Activated T-cell treated with anti-CD3 and anti-CD28 coated beads, Interleukin-2, amount 50 U/mL, for 1 hour (primary cell): ENCODE measurements around the gene POLR3H.

Experiments
- DNase-seq: peaks from one replicate; pipeline ENCODE4 v3.0.0-alpha.2; 2020

The POLR3H gene

DNA sequence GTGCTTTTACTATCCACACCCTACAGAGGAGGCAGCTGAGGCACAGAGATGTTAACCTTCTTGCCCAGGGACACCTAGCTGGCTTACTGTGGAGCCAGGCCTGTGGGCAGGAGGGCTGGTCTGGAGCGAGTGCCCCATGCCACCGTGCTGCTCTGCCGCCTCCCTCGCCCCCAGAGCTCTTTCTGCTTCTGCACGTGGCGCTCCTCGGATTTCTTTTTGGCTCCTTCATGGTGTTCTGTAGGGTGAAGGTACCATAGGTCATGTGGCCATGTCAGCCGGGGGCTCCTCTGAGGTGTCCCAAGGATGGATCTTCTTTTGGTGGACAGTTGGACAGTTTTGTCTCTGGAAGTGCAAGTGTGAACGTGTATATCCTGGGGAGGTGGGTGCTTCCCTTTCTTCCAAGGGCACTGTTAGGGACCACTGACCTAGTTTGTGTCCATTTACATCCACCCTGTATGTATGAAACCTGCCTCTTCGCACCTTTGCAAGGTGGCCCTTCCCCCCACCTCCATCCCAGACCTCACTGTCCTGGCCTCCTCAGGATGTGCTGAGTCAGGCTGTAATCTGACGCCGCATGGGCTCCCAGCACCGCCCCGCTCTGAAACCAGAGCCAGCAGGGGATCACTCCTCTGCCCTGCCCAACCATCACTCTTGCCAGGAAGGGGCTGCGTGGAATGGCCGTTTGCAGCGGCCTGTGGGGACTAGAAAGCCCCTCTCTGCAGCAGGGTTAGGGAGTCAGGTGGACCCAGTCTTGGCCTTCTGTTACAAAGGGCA, 31.7 kb downstream of the POLR3H start:
- DNase-seq, result no peak

DNA sequence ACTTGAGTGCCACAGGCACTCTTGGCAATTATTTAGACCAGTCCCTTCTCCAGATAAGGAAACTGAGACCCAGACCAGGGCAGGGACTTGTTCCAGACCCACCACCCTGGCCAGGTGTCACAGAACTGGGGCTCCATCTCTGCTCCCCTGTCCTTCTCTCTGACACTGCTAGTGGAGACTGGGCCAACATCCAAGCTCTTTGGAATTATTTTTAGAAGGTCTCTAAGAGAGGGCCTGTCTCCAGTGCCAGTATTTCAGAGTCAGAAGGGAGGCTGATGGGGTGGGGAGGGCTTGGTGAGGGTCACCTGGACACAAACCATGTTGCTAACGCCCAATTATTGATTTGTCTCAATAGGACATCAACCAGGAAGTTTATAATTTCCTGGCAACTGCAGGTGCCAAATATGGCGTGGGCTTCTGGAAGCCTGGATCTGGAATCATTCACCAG, 32.7 kb downstream of the POLR3H start:
- DNase-seq, result no peak

DNA sequence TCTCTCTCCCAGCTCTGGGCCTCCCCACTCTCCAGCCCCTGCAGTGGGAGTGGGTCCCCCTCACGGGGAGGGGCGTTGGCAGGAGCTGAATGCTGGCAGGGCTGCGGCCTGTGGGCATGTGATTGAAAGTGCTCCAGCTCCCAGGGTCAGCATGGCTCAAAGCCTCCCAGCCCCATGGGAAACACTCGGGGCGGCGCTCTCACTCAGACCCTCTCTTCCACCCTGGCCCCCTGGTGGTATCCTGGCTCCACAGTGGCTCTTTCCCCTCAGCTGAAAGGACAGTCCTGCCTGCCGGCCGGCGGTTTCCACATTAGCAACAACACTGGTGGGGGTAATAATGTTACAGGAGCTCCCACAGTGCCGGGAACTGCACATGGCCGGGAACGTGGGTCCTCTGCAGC, 35.5 kb downstream of the POLR3H start:
- no peak for DNase-seq

DNA sequence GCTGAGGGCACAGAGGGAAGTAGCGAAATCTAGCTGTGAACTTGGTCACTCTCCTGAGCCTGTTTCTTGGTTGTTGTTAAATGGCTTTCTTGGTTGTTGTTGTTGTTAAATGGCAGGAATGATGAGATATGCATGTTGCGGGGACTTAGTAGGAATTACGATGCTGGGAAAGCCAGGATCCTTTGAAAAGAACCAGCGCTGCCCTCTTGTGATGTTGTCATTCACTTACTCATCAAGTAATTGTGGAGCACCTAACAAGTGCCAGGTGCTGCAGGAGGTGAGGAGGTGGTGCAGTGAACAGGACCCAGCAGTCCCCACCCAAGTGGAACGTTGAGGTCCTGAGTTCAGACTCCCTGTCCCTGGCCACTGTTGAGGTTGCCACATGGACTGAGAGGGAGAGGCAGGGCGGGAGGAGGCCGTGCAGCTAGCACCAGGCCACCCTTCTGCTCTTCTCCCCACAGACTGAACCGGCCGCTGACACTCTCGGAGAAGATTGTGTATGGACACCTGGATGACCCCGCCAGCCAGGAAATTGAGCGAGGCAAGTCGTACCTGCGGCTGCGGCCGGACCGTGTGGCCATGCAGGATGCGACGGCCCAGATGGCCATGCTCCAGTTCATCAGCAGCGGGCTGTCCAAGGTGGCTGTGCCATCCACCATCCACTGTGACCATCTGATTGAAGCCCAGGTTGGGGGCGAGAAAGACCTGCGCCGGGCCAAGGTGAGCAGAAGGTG, 36.8 kb downstream of the POLR3H start:
- no peak for DNase-seq

DNA sequence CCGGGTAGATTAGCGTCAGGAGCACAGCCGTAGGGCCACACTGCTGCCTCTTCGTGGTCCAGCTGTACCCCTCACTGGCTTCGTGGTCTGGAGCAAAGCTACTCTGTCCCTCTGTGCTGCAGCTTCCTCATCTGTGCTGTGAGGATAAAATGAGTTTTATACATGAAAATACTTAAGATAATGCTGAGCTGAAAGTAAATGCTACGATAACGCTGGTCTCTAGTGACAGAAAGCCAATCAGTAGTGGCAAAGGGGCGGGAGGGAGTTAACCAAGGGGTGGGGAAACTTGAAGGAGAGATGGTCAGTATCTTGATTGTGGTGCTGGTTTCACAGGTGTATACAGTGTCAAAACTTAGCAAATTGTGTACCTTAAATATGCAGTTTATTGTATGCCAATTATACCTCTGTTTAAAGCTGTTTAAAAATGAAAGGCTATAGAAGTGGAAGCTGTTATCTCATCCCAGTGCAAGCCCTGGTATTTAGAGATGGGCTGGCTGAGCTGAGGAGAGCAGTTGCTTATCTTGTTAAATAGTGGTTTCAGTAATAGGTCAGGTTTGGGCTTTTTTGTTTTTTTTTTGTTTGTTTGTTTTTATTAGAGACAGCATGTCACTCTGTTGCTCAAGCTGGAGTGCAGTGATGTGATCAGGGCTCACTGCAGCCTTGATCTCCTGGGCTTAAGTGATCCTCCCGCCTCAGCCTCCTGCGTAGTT, 38.6 kb downstream of the POLR3H start:
- no peak for DNase-seq

DNA sequence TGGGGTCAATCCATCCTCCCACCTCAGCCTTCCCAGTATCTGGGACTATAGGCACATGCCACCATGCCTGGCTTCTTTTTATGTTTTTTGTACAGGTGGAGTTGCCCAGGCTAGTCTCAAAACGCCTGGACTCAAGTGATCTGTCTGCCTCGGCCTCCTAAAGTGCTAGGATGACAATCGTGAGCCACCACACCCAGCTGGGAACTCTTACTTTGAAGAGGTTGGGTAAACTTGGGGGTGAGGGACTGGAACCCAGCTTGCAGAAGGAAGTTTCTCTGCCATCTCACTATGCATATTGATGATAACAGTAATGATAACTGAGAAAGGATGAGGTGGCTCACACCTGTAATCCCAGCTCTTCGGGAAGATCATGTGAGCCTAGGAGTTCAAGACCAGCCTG, 39.5 kb downstream of the POLR3H start:
- DNase-seq, result no peak

DNA sequence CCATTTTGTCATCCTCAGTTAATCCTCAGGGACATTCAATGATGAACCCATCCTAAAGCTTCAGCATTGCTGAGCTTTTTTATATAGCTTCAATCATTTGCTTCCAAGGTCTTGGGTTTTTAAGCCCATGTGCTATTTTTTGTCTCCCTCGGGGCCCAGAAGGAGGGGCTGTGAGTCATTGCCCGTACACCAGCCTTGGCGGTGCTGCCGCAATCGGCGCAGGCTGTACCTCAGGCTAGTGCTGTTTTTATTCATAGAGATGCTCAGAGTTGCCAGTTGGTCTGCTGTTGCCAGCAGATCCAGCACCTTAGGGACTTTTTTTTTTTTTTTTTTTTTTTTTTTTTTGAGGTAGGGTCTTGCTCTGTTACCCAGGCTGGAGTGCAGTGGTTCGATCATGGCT, 39.9 kb downstream of the POLR3H start:
- no peak for DNase-seq

DNA sequence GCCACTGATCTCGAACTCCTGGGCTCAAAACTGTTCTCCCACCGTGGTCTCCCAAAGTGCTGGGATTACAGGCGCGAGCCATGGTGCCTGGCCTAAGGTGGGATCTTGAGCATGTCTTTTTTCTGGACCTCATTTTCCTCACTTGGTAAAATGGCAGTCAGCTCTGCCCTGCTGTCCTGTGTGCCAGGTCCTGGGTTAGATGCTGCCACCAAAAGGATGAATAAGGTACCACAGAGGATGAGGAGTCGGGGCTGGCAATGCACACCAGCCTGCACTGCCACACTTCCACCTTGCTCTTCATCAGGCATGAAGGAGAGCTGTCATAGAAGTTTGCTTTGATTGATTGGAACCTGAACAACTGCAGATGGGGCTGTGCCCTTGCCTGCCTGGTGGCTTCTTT, 43.1 kb downstream of the POLR3H start:
- no peak for DNase-seq

DNA sequence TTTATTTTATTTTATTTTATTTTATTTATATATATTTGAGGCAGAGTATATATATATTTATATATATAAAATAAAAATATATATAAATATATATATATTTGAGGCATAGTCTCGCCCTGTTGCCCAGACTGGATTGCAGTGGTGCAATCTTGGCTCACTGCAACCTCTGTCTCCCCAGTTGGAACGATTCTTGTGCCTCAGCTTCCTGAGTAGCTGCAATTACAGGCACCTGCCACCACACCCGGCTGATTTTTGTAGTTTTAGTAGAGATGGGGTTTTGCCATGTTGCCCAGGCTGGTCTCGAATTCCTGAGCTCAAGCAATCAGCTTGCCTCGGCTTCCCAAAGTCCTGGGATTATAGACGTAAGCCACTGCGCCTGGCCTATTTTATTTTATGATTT, 44.0 kb downstream of the POLR3H start:
- DNase-seq, result no peak

DNA sequence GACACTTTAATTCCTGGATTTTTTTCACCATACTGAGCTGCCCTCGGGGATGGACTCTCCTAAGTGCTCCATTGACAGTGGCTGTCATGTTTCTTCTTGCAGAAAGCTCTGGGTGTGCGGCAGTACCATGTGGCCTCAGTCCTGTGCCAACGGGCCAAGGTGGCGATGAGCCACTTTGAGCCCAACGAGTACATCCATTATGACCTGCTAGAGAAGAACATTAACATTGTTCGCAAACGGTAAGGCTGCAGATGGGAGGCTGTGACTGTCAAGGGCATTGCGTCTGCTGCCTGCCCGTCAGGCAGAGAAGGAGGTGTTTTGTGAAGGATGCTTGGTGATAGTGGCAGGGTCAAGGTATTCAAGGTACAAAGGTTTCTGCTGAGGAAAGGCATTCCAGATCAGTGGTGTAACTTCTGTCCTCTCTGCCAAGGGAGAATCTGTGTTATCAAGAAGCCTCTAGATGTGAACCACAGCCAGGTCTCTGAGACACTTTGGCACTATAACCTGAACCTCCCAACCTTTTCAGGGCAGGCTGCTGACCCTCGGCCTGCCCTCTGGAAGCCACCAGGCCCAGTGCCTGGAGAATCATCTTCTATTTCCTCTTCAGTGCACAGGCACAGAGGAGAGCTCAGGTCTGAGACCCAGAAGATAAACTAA, 44.5 kb downstream of the POLR3H start:
- no peak for DNase-seq

DNA sequence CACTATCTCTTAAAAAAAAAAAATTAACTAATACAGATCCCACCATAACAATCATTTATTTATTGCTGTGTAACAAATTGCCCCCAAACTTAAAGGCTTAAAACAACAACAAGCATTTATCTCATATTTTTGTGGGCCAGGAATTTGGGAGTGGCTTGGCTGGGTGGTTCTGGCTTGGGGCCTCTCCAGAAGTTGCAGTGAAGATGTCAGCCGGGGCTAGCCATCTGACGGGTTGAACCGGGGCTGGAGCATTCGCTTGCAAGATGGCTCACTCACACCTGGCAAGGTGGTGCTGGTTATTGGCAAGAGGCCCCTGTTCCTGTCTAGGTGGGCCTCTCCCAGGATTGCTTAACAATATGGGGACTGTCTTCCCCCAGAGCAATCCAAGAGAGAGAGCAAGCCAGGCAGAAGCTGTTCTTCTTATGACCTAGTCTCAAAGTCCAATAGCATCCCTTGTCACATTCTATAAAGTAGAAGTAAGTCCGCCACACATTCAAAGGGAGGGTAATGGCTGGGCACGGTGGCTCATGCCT, 45.9 kb downstream of the POLR3H start:
- no peak for DNase-seq

DNA sequence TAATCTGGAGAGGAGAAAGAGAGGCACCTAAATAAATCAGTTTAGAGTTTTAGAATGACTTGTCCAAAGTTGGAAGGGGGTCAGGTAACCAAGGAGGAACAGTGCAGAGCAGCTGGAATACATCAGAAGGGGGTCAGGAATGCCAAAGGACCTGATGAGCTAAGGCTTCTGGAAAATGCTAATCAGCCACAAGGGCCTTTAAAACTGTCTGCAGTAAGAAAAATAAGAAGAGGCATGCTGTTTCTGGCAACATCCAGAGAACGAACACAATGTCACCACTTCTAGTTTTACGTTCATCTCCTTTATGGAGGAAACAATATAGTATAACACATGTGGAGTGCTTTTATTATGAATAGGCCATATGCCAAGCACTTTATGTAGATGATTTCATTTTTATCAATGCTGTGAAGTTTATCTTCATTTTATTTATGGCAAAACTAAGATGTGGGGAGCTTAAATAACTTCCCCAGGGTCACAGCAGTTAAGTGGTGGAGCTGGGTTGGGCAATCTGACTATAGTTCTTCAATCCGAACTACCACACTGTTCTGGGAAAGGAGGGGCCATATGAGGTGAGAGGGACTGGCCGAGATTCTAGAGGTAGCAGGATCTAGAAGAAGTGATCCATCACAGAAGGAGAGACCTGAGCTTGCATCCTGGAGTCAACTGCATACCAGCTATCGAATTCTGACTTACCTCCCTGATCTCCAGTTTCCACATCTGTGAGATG, 52.7 kb downstream of the POLR3H start:
- DNase-seq, result no peak

DNA sequence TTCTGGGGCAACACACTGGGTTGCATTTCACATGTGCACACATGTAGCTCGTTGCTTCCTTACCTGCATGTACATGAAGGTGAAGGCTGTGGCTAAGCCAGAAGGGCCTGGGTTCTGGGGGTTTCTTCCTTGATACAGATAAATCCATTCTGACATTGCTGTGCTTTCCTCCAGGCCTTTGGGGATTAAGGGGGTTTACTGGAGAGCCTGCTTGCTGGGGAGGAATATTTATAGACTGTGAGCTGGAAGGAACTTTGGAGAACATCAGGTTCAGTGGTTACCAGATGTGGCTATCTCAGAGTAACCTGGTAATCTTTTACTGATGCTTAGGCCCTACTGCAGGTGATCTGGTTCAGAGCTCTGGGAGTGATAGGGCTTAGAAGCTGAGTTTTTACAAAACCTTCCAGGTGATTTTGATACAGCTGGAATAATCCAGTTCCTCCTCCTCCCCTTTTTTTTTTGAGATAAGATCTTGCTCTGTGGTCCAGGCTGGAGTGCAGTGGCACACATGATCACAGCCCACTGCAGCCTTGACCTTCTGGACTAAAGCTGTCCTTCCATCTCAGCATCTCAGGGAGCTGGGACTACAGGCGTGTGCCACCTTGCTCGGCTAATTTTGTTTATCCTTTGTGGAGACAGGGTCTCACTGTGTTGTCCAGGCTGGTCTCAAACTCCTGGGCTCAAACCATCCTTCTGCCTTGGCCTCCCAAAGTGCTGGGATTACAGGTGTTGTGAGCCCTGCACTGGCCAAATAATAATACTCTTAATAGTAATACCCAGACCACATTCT, 55.5 kb downstream of the POLR3H start:
- DNase-seq, result no peak

DNA sequence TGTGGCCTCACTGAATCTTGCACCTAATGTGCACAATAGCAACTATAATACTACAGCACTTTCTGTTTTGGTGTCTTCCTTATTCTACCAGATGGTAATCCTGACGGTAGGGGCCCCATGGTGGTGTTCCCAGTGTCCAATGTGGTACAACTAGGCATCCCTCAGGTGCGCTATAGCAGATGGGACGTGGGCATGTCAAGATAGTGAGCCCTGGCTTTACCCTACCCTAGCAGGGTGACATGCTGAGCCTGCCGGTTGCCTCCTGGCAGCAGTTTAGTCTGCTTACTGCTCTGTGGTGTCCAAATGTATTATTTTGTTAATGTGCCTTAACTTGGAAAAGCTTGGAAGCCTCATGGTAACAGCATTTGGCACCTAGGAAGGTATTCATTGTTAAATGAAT, 56.2 kb downstream of the POLR3H start:
- DNase-seq, result no peak

DNA sequence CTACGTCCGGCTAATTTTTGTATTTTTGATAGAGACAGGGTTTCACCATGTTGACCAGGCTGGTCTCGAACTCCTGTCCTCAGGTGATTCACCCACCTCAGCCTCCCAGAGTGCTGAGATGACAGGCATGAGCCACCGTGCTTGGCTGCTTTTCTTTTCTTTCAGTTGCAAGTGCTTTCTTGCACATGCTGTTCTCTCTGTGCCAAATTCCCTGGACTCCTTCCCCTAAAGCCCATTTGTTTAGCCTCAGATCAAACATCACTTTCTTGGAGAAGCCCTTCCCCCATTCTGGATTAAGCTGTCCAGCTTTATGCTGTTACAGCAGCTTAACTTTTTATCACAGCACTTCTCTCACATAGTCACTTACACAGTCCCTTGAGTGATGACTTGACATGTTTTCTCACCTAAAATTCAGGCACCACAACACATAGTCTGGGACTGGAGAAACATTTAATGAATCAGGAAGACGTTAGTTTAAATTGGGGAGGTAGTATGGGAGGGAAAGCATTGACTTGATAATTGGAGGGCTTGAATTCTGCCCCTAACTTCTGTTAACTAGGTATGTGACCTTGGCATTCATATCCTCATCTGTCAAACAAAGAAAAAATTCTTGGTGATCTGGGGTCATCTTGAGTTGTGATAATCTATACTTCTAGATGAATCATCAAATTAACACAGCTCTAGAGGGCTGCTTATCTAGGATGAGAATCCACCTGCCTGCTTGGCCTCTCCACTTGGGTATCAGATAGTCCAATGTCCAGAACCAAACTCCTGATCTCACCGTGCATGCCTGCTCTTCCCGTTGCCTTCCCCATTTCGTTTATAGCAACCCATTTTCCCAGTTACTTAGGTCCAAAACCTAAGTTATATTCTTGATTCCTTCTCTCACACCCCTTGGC, 57.0 kb downstream of the POLR3H start:
- no peak for DNase-seq

DNA sequence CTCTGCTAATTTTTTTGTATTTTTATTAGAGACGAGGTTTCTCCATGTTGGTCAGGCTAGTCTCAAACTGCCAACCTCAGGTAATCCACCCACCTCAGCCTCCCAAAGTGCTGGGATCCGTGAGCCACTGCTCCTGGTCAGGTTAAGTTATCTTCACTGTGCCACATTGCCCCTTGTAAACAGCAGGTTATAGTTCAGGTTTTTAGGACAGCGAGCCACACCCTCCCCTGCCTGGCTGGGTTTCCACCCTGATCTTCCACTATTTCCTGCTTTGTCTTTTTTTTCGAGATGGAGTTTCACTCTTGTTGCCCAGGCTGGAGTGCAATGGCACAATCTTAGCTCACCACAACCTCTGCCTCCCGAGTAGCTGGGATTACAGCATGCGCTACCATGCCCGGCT, 59.2 kb downstream of the POLR3H start:
- DNase-seq, result no peak

DNA sequence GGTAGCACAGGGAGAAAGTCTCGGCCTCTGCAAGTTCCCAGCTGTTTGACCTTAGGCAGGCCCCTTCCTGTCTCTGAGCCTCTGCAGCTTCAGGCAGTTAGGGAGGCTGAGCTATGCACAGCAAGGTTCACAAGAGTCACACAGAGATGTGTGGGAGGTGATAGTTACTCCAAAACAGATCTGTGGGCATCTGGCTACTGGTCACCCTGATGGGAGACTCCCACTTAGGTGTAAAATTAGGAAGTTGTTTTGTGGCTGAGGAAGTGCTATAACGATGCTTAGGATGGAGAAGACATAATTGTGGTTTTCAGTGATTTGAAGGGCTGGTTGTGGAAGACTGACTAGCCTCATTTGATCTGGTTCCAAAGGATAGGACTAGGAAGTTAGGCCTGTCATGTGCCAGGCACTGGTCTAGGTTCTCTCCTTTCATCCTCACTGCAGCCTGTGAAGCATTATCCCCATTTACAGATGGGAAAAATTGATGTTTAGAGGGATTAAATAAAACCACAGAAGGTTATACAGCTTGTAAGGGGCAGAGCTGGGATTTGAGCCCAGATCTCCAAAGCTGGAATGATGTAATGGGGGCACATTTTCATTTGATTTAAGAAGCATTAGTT, 61.8 kb downstream of the POLR3H start:
- no peak for DNase-seq

DNA sequence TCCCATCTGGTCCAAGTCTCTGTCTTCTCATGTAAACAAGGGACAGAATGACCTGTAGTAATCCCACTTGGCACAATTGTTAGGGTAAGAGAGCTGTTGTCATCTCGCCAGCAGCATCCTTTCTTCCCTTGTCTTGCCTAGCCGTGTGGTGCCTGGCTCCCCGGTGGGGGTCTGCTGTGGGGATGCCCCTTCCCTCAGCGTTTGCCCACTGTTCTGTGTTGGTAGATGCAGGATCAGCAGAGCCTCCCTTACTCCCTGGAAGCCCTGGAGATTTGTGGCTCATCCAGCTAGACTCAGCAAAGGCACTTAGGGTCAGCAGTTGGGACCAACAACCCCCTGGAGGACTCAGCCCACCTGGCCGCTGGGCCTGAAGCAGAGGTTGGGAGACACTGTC, 62.3 kb downstream of the POLR3H start:
- DNase-seq, result no peak

DNA sequence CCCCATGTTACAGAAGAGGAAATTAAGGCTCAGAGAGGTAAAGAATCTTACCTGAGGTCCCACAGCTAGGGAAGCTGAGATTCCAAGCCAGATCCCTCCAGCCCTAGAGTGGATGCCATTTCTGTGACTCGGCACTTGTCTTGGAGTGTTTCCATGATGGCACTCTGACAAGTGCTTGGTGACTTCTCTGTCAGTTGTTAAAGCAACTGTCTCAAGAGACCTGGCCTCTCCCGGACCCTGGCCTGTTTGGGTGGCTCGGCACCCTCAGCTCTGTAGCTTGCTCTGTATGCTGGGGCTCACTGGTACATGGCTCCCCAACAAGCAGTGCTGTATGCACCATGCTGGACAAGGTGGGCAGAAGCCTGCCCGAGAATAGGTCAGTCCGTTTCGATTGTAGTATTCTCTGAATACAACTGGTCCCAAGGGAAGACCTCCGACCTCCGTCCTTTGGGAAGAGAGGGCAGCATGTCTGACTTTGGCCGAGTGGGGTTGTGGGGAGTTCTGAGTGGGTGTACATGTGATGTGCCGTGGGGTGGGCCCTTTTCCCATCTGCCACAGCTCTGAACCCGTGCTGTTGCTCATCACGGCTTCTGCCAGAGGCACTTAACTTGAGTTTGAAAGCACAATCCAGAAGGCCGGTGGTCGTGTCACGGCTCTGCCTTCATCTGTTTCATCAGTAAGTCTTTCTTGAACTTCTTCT, 63.0 kb downstream of the POLR3H start:
- DNase-seq, result no peak

DNA sequence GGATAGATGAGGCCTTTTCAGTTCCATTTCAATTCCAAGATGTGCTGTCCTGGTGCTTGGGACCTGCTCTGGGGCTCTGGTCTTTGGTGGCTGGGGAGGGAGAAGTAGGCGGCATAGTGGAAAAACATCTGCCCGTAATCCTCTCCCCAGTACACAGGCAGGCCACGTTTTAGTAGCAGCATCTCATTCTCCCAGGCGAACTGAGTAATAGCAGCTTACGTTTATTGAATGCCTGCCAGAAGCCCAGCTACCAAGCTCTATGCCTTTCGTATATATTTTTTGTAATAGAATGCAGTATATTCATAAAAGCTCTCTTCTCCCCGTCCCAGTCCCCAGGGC, 63.9 kb downstream of the POLR3H start:
- no peak for DNase-seq
